ENCODE measurements around the gene PLS3.
A peak's percentile ranks its signal among the peaks of the same experiment; 100 is the strongest.
"Not testable (repeated sequence)": the region's sequence is repeated elsewhere in the genome, so short reads cannot be mapped to it uniquely, and the experiment has no call there.

PLS3 gene, protein sequence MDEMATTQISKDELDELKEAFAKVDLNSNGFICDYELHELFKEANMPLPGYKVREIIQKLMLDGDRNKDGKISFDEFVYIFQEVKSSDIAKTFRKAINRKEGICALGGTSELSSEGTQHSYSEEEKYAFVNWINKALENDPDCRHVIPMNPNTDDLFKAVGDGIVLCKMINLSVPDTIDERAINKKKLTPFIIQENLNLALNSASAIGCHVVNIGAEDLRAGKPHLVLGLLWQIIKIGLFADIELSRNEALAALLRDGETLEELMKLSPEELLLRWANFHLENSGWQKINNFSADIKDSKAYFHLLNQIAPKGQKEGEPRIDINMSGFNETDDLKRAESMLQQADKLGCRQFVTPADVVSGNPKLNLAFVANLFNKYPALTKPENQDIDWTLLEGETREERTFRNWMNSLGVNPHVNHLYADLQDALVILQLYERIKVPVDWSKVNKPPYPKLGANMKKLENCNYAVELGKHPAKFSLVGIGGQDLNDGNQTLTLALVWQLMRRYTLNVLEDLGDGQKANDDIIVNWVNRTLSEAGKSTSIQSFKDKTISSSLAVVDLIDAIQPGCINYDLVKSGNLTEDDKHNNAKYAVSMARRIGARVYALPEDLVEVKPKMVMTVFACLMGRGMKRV

DNA sequence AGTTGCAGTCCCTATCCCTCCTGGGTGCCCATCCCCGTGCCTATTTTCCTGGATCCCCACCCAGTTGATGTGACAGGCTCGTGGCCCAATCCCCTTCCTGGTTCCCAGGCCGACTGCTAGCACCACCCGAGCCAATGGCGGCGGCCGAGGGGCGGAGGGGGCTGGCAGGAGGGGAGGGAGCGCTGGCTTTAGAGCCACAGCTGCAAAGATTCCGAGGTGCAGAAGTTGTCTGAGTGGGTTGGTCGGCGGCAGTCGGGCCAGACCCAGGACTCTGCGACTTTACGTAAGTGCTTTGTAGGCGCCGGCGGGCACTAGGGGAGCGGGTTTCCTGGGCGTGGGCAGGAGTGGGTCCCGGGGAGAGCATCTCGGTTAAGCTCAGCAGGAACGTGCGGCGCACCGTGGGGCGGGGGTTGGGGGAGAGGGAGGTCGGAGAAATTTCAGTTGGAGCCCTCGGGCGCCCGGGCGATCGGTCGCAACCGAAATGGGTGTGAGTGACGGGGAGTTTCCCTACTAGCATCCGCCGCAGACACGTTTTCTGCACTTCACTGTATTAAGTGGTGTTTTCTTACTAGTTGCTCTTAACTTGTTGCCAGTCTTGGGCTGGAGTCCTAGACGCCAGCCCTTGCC lies at the start of gene PLS3:
Gene PLS3, plus strand, starts transcription at position 197 of the 627 bp plus-strand sequence. CDS start 49,077 bp downstream, outside the sequence.
- DNase-seq, result no peak

DNA sequence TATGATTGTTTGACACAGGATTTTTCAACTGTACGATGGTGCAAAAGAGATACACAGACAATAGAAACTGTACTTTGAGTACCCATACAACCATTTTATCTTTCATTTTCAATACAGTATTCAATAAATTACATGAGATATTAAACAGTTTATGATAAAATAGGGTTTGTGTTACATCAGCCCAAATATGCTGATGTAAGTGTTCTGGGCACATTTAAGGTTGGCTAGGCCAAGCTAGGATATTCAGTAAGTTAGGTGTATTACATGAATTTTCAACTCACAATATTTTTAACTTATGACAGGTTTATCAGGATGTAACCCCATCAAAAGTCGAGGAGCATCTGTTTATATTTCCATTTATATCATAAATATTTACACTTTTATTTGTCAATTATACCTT lies 42.9 kb upstream of the PLS3 start:
- no peak for DNase-seq

DNA sequence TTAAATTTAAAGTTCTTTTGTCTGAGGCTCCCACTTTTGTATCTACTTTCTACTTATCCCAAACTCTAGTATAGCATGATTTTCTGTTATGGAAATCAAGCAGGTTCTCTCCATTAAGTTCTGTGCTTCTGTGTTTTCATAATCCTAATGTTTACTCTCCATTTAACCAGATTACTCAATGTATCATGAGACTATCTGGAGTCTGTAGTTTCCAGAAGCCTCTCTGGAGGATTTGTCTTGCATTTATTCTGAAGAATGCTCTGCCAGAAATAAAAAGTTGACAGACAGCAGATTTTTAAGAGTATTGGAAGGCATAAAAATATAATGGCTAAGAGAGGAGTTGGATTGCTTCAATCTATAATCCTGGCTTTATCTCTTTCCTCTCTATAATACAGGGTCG lies 39.2 kb upstream of the PLS3 start:
- DNase-seq, result no peak

DNA sequence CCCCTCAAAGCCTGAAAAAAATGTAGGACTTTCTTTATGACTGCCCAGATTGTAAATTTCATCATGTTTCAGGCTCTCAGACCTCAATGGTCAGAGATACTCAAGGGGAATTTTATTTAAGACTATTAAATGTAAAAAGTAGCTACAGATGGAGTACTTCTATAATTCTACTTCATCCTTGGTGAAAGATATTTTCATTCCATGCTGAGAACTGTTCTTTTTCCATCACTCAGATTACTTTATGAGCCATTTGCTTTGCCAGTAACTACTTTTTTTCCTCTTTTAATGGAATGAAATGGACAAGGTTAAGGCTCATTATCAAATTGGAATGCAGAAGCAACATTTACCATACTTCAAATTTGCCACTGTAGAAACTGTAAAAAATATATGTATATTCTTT lies 38.0 kb upstream of the PLS3 start:
- DNase-seq, result no peak

DNA sequence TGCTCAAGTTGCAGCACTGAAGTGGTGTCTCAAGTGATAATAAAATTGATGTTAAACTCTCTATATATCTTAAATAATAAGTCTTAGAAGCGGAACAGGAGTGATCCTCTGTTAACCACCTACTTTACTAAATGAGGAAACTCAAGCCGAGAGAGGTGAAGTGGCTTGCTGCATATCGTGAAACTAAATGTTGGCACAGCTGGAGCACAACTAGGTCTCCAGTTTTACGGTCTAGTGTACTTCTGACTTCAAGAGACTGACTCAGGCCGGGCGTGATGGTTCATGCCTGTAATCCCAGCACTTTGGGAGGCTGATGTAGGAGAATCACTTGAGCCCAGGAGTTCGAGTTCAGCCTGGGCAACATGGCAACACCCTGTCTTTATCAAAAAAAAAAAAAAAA lies 35.5 kb upstream of the PLS3 start:
- DNase-seq, result peak; percentile 33 to 75

DNA sequence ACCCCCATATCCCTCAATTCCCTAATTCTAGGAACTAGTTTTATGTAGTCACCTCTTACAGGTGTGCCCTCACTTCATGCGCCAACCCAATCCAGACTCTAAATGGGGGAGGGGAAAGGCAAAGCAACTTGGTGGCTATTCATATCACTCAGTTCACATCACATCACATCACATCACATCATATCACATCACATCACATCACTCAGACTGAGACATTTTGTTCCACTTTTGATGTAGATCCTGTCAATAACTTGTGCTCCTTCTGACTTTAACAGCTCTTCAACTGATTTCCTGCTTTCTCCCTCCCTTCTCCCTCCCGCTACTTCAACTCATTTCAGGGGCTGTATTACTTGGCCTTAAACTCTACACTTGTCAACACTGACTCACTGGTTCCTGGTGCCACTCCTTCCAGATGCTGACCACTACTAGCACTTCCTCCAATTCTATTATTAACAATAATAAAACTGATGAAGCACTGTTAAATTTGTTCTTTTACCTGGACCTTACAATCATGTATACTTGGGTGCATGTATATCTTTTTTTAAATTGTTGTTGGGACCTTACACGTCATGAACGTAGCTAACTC lies 29.1 kb upstream of the PLS3 start:
- no peak for DNase-seq

DNA sequence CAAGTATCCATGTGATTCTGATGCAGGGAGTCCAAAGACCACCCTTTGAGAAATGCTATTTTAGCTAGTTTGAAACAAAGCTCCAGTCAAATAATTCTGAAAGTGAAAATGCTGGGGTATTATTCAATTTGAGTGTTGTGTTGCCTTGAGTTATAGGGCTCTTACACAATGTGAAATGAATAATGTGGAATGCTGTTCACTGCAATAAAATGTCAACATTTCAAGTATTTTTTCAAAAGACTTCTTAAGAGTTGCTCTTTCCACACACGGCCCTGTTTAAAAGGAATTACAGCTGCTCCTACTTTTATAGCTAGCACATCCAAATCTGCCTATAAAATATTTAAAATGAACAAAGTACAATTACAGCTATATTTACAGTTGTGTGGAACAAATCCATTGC lies 27.5 kb upstream of the PLS3 start:
- DNase-seq, result no peak

DNA sequence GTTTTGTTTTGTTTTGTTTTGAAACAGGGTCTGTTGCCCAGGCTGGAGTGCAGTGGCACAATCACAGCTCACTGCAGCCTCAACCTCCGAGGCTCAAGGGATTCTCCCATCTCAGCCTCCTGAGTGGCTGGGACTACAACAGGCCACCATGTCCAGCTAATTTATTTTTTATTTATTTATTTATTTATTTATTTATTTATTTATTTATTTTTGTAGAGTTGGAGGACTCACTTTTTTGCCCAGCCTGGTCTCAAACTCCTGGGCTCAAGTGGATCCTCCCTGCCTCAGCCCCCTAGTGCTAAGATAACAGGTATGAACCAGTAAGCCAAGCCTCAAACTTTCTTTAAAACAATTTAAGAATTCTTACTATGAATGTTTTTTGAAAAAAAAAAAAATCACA lies 26.6 kb upstream of the PLS3 start:
- DNase-seq, result no peak

GRCh38 chrX:115535421-115535820 lies 25.6 kb upstream of the PLS3 start:
- no peak for DNase-seq

DNA sequence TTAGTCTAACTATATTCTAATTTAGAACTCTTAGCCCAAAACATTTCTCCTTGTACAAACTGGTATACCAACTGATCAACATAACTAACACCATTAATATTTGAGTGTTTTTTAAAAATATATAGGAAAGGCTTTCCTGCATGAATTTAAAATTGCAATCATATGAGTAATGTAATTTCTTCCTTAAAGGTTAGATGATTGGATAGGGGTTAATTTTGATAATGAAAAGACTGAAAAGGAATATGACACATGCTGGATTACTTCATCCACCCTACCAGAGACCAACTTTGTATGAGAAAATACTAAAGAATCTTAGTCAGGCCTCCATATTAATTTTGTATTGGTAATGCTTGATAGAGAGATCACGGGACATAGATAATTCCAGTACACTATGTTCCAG lies 25.1 kb upstream of the PLS3 start:
- no peak for DNase-seq

DNA sequence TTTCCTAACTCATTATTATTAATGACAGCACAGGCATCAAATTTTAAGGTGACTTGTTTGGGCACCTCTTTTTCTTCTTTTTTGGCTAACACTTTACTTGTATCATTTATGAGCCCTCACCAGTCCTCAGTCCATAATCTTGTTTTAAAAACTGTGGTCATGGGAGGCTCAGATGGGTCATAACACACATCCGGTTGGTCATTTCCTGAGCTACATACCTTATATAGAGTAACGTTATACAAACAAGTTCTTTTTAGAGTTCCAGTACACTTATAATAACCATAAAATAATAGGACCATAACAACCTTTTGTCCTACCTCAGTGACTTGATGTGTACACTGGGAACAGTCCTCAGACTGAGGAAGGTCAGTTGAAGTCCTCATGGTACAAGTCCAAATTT lies 21.1 kb upstream of the PLS3 start:
- DNase-seq, result no peak

GRCh38 chrX:115541045-115541444 lies 19.9 kb upstream of the PLS3 start:
- DNase-seq, result not testable (repeated sequence)

DNA sequence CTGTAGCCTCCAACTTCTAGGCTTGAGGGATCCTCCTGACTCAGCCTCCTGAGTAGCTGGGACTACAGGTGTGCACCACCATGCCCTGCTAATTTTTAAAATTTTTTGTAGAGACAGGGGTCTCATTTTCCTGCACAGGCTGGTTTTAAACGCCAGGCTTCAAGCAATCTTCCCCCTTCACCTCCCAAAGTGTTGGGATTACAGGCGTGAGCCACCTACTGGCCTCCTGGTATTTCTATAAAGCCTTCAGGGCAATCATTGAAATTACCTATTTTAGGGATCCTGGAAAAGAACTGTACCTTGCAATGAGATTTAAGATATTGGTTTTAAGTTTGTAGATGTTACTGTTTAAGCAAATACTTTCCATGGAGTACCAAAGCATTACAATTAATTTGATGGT lies 13.5 kb upstream of the PLS3 start:
- no peak for DNase-seq

- no peak for DNase-seq
These were observed 12.0 kb upstream of the PLS3 start for GRCh38 chrX:115549008-115549407.

GRCh38 chrX:115553171-115553570 lies 7.8 kb upstream of the PLS3 start:
- no peak for DNase-seq

DNA sequence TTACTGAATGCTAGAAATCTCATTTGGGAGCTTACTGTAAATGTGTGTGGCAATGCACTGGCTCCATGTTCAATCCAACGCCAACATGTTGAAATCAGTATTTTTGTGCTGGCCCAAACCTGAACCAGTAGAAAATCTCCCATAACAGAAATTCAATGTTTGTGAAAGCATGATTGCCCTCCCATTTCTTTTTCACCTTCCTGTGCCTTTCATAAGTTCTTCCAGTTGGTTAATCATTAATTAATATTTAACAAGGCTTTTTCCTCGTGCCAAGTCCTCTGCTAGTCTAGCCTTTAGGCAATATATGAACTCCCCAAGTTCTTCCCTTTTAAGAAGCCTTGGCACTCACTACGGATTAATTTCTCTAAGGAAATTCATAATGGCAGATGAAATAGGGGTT lies 1.3 kb upstream of the PLS3 start:
- DNase-seq, result no peak

DNA sequence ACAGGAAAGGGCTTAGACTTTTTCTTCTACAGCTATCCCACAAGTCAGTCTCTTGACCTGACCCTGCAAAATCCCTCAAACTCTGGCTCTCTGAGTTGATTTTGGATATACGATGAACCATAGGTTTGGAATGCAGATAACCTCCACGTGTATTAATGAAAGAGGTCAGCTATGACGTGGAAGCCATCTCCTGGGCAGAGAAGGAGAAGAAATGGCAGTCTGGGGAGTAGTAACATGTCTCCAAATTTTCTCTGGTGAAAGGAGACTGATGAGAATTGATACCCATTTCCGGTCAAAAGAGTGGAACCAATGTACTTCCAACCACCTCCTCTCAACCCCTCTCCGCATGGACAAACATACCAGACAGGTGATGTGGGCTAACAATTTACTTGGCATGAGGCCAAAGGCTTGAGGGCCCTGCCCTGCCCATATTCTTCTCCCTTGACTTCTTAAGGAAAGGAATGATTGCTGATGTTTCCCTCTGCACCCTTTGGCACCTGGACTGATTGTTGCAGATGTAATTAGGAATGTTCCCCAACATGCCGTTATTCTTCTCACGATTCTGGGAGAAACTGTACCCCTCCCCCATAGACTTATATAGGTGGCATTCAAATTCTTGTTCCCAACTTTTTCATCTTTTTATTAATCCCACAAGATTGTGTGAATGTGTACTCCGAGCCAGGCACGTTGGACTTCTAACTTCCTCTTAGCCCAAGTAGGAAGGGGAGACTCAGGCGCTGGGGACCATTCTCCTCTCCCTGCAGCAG lies 580 bp upstream of the PLS3 start:
- DNase-seq, result no peak

- peak; percentile 45 to 63 for DNase-seq
These were observed 868 bp downstream of the PLS3 start for GRCh38 chrX:115561605-115562479.

DNA sequence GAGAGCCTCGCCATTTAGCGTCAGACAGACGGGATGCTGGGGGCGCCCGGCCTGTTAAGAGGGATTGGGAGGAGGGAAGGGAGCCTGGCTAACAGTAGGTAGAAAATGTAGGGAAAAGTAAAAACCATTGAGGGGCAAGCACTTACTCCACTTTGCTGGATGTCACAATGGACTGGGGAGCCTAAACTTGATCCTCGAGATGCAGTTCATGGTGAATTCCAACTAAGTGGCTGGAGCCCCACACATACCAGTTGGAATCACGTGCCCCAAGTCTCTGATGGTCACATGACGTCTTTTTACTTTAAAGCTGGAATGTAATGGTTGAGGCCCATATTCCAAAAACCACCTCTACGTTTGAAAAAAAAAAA lies 1.5 kb downstream of the PLS3 start:
- no peak for DNase-seq

GRCh38 chrX:115563633-115564162 lies 2.7 kb downstream of the PLS3 start:
- DNase-seq, result no peak

DNA sequence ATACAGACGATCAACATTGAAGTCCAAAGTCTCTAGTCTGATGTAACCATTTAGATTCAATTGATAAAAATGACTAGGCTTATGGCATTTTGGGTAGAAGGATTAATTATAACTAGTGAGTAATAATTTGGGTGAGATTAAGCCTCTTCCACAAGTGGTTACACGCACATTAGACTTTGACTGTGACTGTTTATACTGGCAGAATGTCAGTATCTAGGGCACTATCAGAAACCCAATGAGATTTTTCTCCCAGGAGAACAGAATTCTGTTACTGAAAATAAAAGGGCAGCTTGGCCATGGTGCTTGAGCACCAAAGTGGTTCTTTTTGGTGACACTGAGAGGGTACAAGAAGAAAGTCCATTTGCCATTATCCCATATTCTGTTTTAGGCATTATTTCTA lies 3.3 kb downstream of the PLS3 start:
- no peak for DNase-seq

GRCh38 chrX:115565888-115566287 lies 4.9 kb downstream of the PLS3 start:
- DNase-seq, result no peak

Data from NCI-H187 (cell line).